SH-SY5Y (cell line): ENCODE data around the gene TSPAN18.

Experiments
- GATA2 ChIP-seq: IDR thresholded peaks from 2 replicates; pipeline ENCODE4 v1.6.1; 2011; ENCODE audit warnings: mild to moderate bottlenecking, low read depth, low read length
- GATA3 ChIP-seq: IDR thresholded peaks from 2 replicates; pipeline ENCODE4 v1.6.1; 2011; ENCODE audit warnings: low read depth, mild to moderate bottlenecking, low read length, moderate library complexity

GRCh38 chr11:44852952-44853351 lies 126.2 kb downstream of the TSPAN18 start:
- TF ChIP-seq GATA2 (no peak), GATA3 (no peak)
